PC-9 (cell line): ENCODE data around the gene RNF223. TPM values are rescaled to one million over a fixed set of nuclear protein-coding genes. Genes with fewer than 3 reads are reported as not detected.

Experiments used
- BruUV-seq: library from RNA; stranded (reverse); fragments of 400-500 nt; replicated peaks from 2 replicates; lab custom pipeline; 2021; lab: Mats Ljungman, UMichigan
- CTCF ChIA-PET: fragments of 300-600 bp; sonication (Branson Sonifier 250); formaldehyde crosslinking; loops from one replicate; lab custom pipeline; 2022; ENCODE audit warnings: antibody characterized with exemption; lab: Charles Lee
- POLR2A ChIA-PET: fragments of 300-600 bp; sonication (Branson Sonifier 250); formaldehyde crosslinking; loops from one replicate; lab custom pipeline; 2022; ENCODE audit warnings: antibody characterized with exemption; ENCODE audit not compliant: unreplicated experiment; lab: Charles Lee
- DNase-seq, 2 experiments: peaks; one replicate each; pipeline versions ENCODE4 v3.0.0 to v3.0.0-alpha.2; 2015 to 2022; ENCODE audit warnings: mixed read lengths in 1 of 2
- H2AFZ ChIP-seq: fragments of 200-600 bp; sonication (generic); 2 replicates; pipeline ENCODE4 v1.8.1; 2017; ENCODE audit warnings: antibody characterized with exemption
- H3F3A ChIP-seq: fragments of 200-600 bp; sonication (generic); 2 replicates; pipeline ENCODE4 v1.8.1; 2017; ENCODE audit warnings: antibody characterized with exemption, mild to moderate bottlenecking, low read depth; ENCODE audit not compliant: insufficient read depth
- H3K27ac ChIP-seq: fragments of 200-600 bp; sonication (generic); 2 replicates; pipeline ENCODE4 v1.6.1; 2016; ENCODE audit warnings: mixed run types
- H3K27me3 ChIP-seq: fragments of 200-600 bp; sonication (generic); 2 replicates; pipeline ENCODE4 v1.6.1; 2016; ENCODE audit warnings: low read depth, mixed run types; ENCODE audit not compliant: insufficient read depth
- H3K36me3 ChIP-seq: fragments of 200-600 bp; sonication (generic); 2 replicates; pipeline ENCODE4 v1.6.1; 2016; ENCODE audit warnings: low read depth, mixed run types
- H3K4me1 ChIP-seq: fragments of 200-600 bp; sonication (generic); replicated peaks from 2 replicates; pipeline ENCODE4 v1.6.1; 2016; ENCODE audit warnings: mixed run types; ENCODE audit not compliant: insufficient read depth
- H3K4me2 ChIP-seq: fragments of 200-600 bp; sonication (generic); 2 replicates; pipeline ENCODE4 v1.6.1; 2017; ENCODE audit warnings: mixed run types
- H3K4me3 ChIP-seq: fragments of 200-600 bp; sonication (generic); 2 replicates; pipeline ENCODE4 v1.6.1; 2016; ENCODE audit warnings: mixed run types
- H3K79me2 ChIP-seq: fragments of 200-600 bp; sonication (generic); 2 replicates; pipeline ENCODE4 v1.6.1; 2017; ENCODE audit warnings: low read depth, mixed run types
- H3K9me2 ChIP-seq: fragments of 200-600 bp; sonication (generic); 2 replicates; pipeline ENCODE4 v1.8.1; 2017; ENCODE audit warnings: mild to moderate bottlenecking; ENCODE audit not compliant: insufficient read depth
- H3K9me3 ChIP-seq: fragments of 200-600 bp; sonication (generic); 2 replicates; pipeline ENCODE4 v1.8.1; 2016; ENCODE audit warnings: low read depth; ENCODE audit not compliant: insufficient read depth
- H4K20me1 ChIP-seq: fragments of 200-600 bp; sonication (generic); 2 replicates; pipeline ENCODE4 v1.8.1; 2017; ENCODE audit not compliant: insufficient read depth
- CTCF ChIP-seq: fragments of 200-600 bp; sonication (generic); conservative IDR thresholded peaks from 2 replicates; pipeline ENCODE4 v1.6.1; 2017; ENCODE audit warnings: mixed run types, antibody characterized with exemption, mild to moderate bottlenecking, moderate library complexity
- EZH2 ChIP-seq: fragments of 200-600 bp; sonication (generic); IDR thresholded peaks from 2 replicates; pipeline ENCODE4 v1.8.0; 2017; ENCODE audit warnings: antibody characterized with exemption, low read depth
- intact Hi-C: fragments of 100-400 bp; cut with micrococcal nuclease; formaldehyde crosslinking; loops from one replicate; pipeline ENCODE4 v1.10.0; 2022; ENCODE audit not compliant: unreplicated experiment
- total RNA-seq: library from RNA; stranded (reverse); gene quantifications from 2 replicates; pipeline ENCODE4 v1.2.3, GENCODE V29; 2021

Gene RNF223
- total RNA-seq, 1 experiment from 2014 or later: 3.6 TPM

GRCh38 chr1:1112237-1112985 is 38.3 kb upstream of the RNF223 start:
- POLR2A ChIA-PET: no interaction called here
- intact Hi-C loops: no loop called here
- H3K4me3 ChIP-seq: no peak overlapping the region
- H3K79me2 ChIP-seq: peaks cover 68% of the 10 kb centered on the region
- no peaks in the 10 kb centered on the region for H3K9me2 ChIP-seq
- BruUV-seq: no TSS peak
- peaks cover 11% of the 10 kb centered on the region; the same call in 1 of the 2 replicates for H3K36me3 ChIP-seq
- no peak overlapping the region for H3K4me2 ChIP-seq
- peaks cover 7% of the 10 kb centered on the region; the same call in 1 of the 2 replicates for H3F3A ChIP-seq
- peaks cover 27% of the 10 kb centered on the region for H3K4me1 ChIP-seq
- TF ChIP-seq EZH2 (no peak), CTCF (no peak)
- no peak for DNase-seq
- CTCF ChIA-PET: no interaction called here
- no peak overlapping the region for H3K27ac ChIP-seq
- H4K20me1 ChIP-seq: no peaks in the 10 kb centered on the region
- no peaks in the 10 kb centered on the region for H3K9me3 ChIP-seq
- no peaks in the 10 kb centered on the region for H3K27me3 ChIP-seq
- H2AFZ ChIP-seq: no peak overlapping the region

GRCh38 chr1:1111516-1112236 is 37.6 kb upstream of the RNF223 start:
- Histone ChIP-seq H3K4me1 (peaks cover 27% of the 10 kb centered on the region), H3K79me2 (peaks cover 74% of the 10 kb centered on the region), H3K9me2 (no peaks in the 10 kb centered on the region), H3K27ac (no peak overlapping the region), H3K36me3 (peaks cover 11% of the 10 kb centered on the region; the same call in 1 of the 2 replicates), H4K20me1 (no peaks in the 10 kb centered on the region), H3K4me2 (no peak overlapping the region), H3K4me3 (no peak overlapping the region), H3K27me3 (no peaks in the 10 kb centered on the region), H3F3A (peaks cover 7% of the 10 kb centered on the region; the same call in 1 of the 2 replicates), H3K9me3 (no peaks in the 10 kb centered on the region), H2AFZ (no peak overlapping the region)
- CTCF ChIA-PET: interaction anchor here (0.6 kb wide), 1 partner anchor 18 kb away, joined by 4 read pairs; no protein-coding TSS in a partner anchor
- no peak for DNase-seq
- POLR2A ChIA-PET: no interaction called here
- intact Hi-C loops: no loop called here
- TF ChIP-seq CTCF (no peak), EZH2 (no peak)
- no TSS peak for BruUV-seq

GRCh38 chr1:1110561-1110971 is 36.5 kb upstream of the RNF223 start:
- Histone ChIP-seq H3F3A (peaks cover 7% of the 10 kb centered on the region; the same call in 1 of the 2 replicates), H3K79me2 (peaks cover 81% of the 10 kb centered on the region), H3K4me1 (peaks cover 27% of the 10 kb centered on the region), H3K4me3 (0 out of 2 replicates have a peak overlapping the region, but pooled peaks have one; percentile 25), H3K9me3 (no peaks in the 10 kb centered on the region), H3K27ac (peak overlapping the region; percentile 68; the same call in 1 of the 2 replicates), H4K20me1 (no peaks in the 10 kb centered on the region), H3K9me2 (no peaks in the 10 kb centered on the region), H3K27me3 (no peaks in the 10 kb centered on the region), H2AFZ (no peak overlapping the region), H3K4me2 (peak overlapping the region; percentile 65), H3K36me3 (peaks cover 11% of the 10 kb centered on the region; the same call in 1 of the 2 replicates)
- CTCF ChIA-PET: no interaction called here
- DNase-seq: no peak
- TF ChIP-seq CTCF: no peak
- no peak for TF ChIP-seq EZH2
- POLR2A ChIA-PET: no interaction called here
- no TSS peak for BruUV-seq
- intact Hi-C loops: no loop called here
